ENCODE results near the gene USP17L13.
A peak's percentile ranks its signal among the peaks of the same experiment; 100 is the strongest.
"Not testable (repeated sequence)": the region's sequence is repeated elsewhere in the genome, so short reads cannot be mapped to it uniquely, and the experiment has no call there.

Gene USP17L13

DNA sequence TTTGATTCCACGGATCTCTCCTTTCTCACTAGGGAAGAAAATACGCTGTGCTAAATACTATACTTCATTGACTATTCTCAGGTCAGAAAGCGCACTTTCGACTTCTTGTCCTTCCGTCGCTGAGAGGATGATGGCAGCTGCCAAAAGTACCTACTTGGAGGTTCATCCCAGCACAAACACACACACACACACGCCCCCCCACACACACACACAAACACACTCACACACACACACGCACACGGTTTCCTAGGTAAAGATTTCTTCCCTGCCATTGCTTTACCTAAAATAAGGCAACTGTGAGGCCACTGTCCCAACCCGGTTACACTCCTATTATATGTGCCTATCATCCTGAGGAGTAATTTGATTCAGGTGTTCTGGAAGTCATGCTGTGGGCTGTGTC is 47.0 kb downstream of the USP17L13 start:
- H3K27me3 ChIP-seq (ENCODE audit: low read depth); H3K4me3 ChIP-seq; H3K36me3 ChIP-seq (replicated peaks); H3K4me1 ChIP-seq; H3K9me3 ChIP-seq; in situ Hi-C loops (cut with MboI; ENCODE audit: low sequenced_read_pairs): not testable (repeated sequence)
- DNase-seq (ENCODE audit: low spot score in 2 of 2), result peak in 1 of 2 experiments; percentile 45

All from HAP-1 (cell line).